ENCODE results near the gene NCR3LG1.

DNA sequence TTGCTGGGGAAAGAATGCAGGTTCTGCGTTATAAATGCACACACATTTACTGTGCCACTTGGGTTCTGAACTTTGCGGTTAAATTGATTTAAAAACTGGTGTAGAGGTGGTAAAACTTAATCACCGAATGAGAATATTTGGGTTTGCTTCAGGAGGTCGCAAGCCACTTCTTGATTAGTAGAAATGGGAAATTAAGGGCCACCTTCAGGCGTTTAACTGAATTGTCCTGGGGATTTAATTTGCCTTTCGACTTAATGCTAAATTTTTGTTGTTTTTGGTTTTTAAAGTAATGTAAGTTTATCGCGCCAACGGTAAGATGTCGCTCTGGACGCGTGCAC is 459 bp upstream of the NCR3LG1 start:
- TF ChIP-seq, protein P1, sequence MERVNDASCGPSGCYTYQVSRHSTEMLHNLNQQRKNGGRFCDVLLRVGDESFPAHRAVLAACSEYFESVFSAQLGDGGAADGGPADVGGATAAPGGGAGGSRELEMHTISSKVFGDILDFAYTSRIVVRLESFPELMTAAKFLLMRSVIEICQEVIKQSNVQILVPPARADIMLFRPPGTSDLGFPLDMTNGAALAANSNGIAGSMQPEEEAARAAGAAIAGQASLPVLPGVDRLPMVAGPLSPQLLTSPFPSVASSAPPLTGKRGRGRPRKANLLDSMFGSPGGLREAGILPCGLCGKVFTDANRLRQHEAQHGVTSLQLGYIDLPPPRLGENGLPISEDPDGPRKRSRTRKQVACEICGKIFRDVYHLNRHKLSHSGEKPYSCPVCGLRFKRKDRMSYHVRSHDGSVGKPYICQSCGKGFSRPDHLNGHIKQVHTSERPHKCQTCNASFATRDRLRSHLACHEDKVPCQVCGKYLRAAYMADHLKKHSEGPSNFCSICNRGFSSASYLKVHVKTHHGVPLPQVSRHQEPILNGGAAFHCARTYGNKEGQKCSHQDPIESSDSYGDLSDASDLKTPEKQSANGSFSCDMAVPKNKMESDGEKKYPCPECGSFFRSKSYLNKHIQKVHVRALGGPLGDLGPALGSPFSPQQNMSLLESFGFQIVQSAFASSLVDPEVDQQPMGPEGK (CRISPR knock-in tag; IDR thresholded peaks at IDR 0.05; ENCODE audit: borderline replicate concordance) = no peak
- TF ChIP-seq ISL1 (CRISPR knock-in tag; IDR thresholded peaks at IDR 0.05) = no peak
- TF ChIP-seq OSR1 (CRISPR knock-in tag; IDR thresholded peaks at IDR 0.05) = no peak
- TF ChIP-seq ZFP3 (CRISPR knock-in tag; IDR thresholded peaks at IDR 0.05) = no peak
- no peak for TF ChIP-seq ESRRG (CRISPR knock-in tag; IDR thresholded peaks at IDR 0.05)
